ENCODE results near the gene NTSR1. TPM values are rescaled to one million over a fixed set of nuclear protein-coding genes. Genes with fewer than 3 reads are reported as not detected.

The NTSR1 gene
- total RNA-seq, 1 experiment from 2014 or later: 7.8 TPM

GRCh38 chr20:62711703-62712101 is 3.1 kb downstream of the NTSR1 start:
- Histone ChIP-seq H3K27me3 (ENCODE audit: low read length) (0 out of 2 replicates have a peak, but pooled peaks cover 3% of the 10 kb centered on the region), H3K36me3 (ENCODE audit: low read depth, low read length) (no peaks in the 10 kb centered on the region), H3K4me2 (ENCODE audit: low read length) (peak overlapping the region; percentile 86), H4K20me1 (ENCODE audit: low read length) (no peaks in the 10 kb centered on the region), H2AFZ (ENCODE audit: low read length) (no peak overlapping the region), H3K4me3 (ENCODE audit: low read length) (no peak overlapping the region), H3F3A (ENCODE audit: low read length, unreplicated experiment) (no peaks in the 10 kb centered on the region), H3K9me2 (replicated peaks; ENCODE audit: low read length) (no peaks in the 10 kb centered on the region), H3K27ac (ENCODE audit: low read length) (no peak overlapping the region), H3K79me2 (ENCODE audit: low read length) (0 out of 2 replicates have a peak, but pooled peaks cover 4% of the 10 kb centered on the region), H3K9ac (ENCODE audit: low read length) (no peak overlapping the region), H3K4me1 (ENCODE audit: insufficient read depth, low read length) (peaks cover 18% of the 10 kb centered on the region; the same call in 1 of the 2 replicates), H3K9me3 (ENCODE audit: low read length) (no peaks in the 10 kb centered on the region)
- BruUV-seq (replicated peaks): no TSS peak
- no peak for TF ChIP-seq EZH2 (IDR thresholded peaks at IDR 0.05; ENCODE audit: low read length, unreplicated experiment)
- TF ChIP-seq EZH2phosphoT487 (IDR thresholded peaks at IDR 0.05; ENCODE audit: borderline replicate concordance, low read length): no peak
- no peak for TF ChIP-seq CTCF (conservative IDR thresholded peaks at IDR 0.05; ENCODE audit: low read depth, low read length)
- intact Hi-C loops (cut with micrococcal nuclease): loop anchor here (2.0 kb wide), 1 partner anchor 27 kb away; no protein-coding TSS in a partner anchor
- ChIA-PET POLR2A (ENCODE audit: unreplicated experiment) (interaction anchor here (0.6 kb wide), 1 partner anchor 79 kb away, joined by 3 read pairs; no protein-coding TSS in a partner anchor), CTCF (interaction anchor here (0.6 to 1.6 kb wide), 2 partner anchors 39 to 79 kb away, joined by 3 to 5 read pairs; no protein-coding TSS in a partner anchor)
- ATAC-seq (no peak), DNase-seq (no peak)

GRCh38 chr20:62712606-62713005 is 4.0 kb downstream of the NTSR1 start:
- no peaks in the 10 kb centered on the region for H3K9me3 ChIP-seq (ENCODE audit: low read length)
- H2AFZ ChIP-seq (ENCODE audit: low read length): no peak overlapping the region
- no peak overlapping the region for H3K27ac ChIP-seq (ENCODE audit: low read length)
- H3K36me3 ChIP-seq (ENCODE audit: low read depth, low read length): no peaks in the 10 kb centered on the region
- DNase-seq: no peak
- TF ChIP-seq EZH2phosphoT487 (IDR thresholded peaks at IDR 0.05; ENCODE audit: borderline replicate concordance, low read length): no peak
- TF ChIP-seq EZH2 (IDR thresholded peaks at IDR 0.05; ENCODE audit: low read length, unreplicated experiment): no peak
- TF ChIP-seq CTCF (conservative IDR thresholded peaks at IDR 0.05; ENCODE audit: low read depth, low read length): no peak
- no peaks in the 10 kb centered on the region for H4K20me1 ChIP-seq (ENCODE audit: low read length)
- ChIA-PET POLR2A (ENCODE audit: unreplicated experiment) (no interaction called here), CTCF (no interaction called here)
- H3K4me2 ChIP-seq (ENCODE audit: low read length): no peak overlapping the region
- H3K4me1 ChIP-seq (ENCODE audit: insufficient read depth, low read length): peaks cover 18% of the 10 kb centered on the region; the same call in 1 of the 2 replicates
- H3K9ac ChIP-seq (ENCODE audit: low read length): no peak overlapping the region
- no peaks in the 10 kb centered on the region for H3F3A ChIP-seq (ENCODE audit: low read length, unreplicated experiment)
- intact Hi-C loops (cut with micrococcal nuclease): loop anchor here (2.0 kb wide), 1 partner anchor 26 kb away; no protein-coding TSS in a partner anchor
- no peaks in the 10 kb centered on the region for H3K9me2 ChIP-seq (replicated peaks; ENCODE audit: low read length)
- H3K79me2 ChIP-seq (ENCODE audit: low read length): 0 out of 2 replicates have a peak, but pooled peaks cover 4% of the 10 kb centered on the region
- no peak for ATAC-seq
- H3K4me3 ChIP-seq (ENCODE audit: low read length): no peak overlapping the region
- H3K27me3 ChIP-seq (ENCODE audit: low read length): 0 out of 2 replicates have a peak, but pooled peaks cover 3% of the 10 kb centered on the region
- no TSS peak for BruUV-seq (replicated peaks)

- no peaks in the 10 kb centered on the region for H3K9me2 ChIP-seq (replicated peaks; ENCODE audit: low read length)
- no peaks in the 10 kb centered on the region for H3F3A ChIP-seq (ENCODE audit: low read length, unreplicated experiment)
- H3K79me2 ChIP-seq (ENCODE audit: low read length): 0 out of 2 replicates have a peak, but pooled peaks cover 4% of the 10 kb centered on the region
- intact Hi-C loops (cut with micrococcal nuclease): no loop called here
- no peaks in the 10 kb centered on the region for H4K20me1 ChIP-seq (ENCODE audit: low read length)
- H3K4me1 ChIP-seq (ENCODE audit: insufficient read depth, low read length): peaks cover 13% of the 10 kb centered on the region; the same call in 1 of the 2 replicates
- DNase-seq (no peak), ATAC-seq (no peak)
- H3K9ac ChIP-seq (ENCODE audit: low read length): no peak overlapping the region
- H3K36me3 ChIP-seq (ENCODE audit: low read depth, low read length): no peaks in the 10 kb centered on the region
- TF ChIP-seq EZH2 (IDR thresholded peaks at IDR 0.05; ENCODE audit: low read length, unreplicated experiment) (no peak), CTCF (conservative IDR thresholded peaks at IDR 0.05; ENCODE audit: low read depth, low read length) (no peak), EZH2phosphoT487 (IDR thresholded peaks at IDR 0.05; ENCODE audit: borderline replicate concordance, low read length) (no peak)
- no peak overlapping the region for H3K27ac ChIP-seq (ENCODE audit: low read length)
- POLR2A ChIA-PET (ENCODE audit: unreplicated experiment): no interaction called here
- 0 out of 2 replicates have a peak, but pooled peaks cover 3% of the 10 kb centered on the region for H3K27me3 ChIP-seq (ENCODE audit: low read length)
- CTCF ChIA-PET: no interaction called here
- H3K9me3 ChIP-seq (ENCODE audit: low read length): no peaks in the 10 kb centered on the region
- BruUV-seq (replicated peaks): no TSS peak
- H3K4me2 ChIP-seq (ENCODE audit: low read length): no peak overlapping the region
- no peak overlapping the region for H3K4me3 ChIP-seq (ENCODE audit: low read length)
- no peak overlapping the region for H2AFZ ChIP-seq (ENCODE audit: low read length)
These were observed 5.4 kb downstream of the NTSR1 start for GRCh38 chr20:62714006-62714405.
